Renal cortex interstitium (tissue), 11 donors: Measurements from ENCODE around the gene OR52B2. TPM values are rescaled to one million over a fixed set of nuclear protein-coding genes. Genes with fewer than 3 reads are reported as not detected.
"Not testable (repeated sequence)": the region's sequence is repeated elsewhere in the genome, so short reads cannot be mapped to it uniquely, and the experiment has no call there.

Experiments
- DNase-seq, 11 donors: peaks; one replicate each; pipeline ENCODE4 v3.0.0-alpha.2; 2013; ENCODE audit warnings: low read depth in 9 of 11, low spot score in 4 of 11; ENCODE audit errors: extremely low read depth in 1 of 11
- polyA plus RNA-seq, 3 donors: library from polyadenylated mRNA; unstranded; fragments of 120-200 nt; gene quantifications; one replicate each; pipeline ENCODE4 v1.2.1, GENCODE V29; 2013; ENCODE audit not compliant: insufficient read length in 3 of 3

The OR52B2 gene
- polyA plus RNA-seq, 3 donors: not detected

DNA sequence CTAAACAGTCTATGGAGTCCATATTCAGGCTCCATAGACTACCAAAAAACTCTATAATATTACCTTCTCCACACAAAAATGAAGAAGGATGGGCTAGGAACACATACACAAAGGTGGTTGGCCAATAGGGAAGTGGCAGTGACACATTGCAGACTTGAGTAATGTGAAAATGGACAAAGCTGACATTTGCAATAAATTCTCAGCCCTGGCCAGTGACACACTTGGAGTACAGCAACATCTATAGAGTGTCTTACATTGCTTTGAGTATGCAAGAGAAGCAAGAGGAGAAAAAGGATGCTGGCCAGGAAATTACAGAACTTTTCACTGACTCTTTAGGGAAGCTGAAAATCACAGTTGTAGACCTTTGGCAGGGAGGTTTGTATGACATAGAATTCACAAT, 21.6 kb upstream of the OR52B2 start:
- DNase-seq: no peak

DNA sequence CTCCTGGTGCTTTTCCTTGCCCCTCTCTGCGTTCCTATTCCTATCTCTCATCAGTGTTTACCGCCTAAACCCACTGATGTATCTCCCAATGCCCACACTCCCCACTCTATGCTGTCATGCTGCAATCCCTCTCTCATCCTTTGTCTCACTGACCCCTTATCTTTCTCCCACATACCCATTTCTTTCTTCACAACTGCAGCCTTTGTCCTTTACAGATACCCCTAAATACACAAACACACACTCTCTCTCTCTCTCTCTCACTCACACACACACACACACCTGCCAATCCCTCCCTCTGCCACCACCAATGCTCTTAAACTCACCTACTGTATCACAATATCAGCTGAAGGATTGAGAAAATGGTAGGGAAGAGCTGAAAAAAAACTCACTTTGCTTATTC, 5.3 kb upstream of the OR52B2 start:
- DNase-seq: no peak

DNA sequence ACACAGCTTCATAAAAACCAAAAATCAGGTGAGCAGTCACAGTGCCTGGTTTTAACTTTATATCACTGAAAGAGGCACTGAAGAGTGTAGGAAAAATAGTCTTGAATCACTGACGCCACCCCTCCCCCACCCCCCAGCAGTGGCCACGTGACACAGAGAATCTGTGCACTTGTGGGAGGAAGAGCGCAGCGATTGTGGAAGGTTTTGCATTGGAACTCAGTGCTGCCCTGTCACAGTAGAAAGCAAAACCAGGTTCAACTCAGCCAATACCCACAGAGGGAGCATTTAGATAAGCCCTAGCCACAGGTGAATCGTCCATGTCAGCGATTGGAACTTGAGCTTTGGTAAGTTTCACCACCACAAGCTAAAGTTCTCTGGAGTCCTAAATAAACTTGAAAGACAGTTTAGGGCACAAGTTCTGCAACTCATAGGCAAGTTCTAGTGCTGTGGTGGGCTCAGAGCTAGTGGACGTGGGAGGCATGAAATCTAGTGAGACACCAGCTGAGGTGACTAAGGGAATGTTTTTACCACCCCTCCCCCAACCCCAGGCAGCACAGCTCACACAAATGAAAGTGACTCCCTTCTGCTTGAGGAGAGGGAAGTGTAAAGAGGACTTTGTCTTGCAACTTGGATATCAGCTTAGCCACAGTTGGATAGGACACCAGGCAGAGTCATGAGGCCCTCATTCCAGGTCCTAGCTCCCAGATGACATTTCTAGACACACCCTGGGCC, 13.3 kb downstream of the OR52B2 start:
- DNase-seq: no peak

DNA sequence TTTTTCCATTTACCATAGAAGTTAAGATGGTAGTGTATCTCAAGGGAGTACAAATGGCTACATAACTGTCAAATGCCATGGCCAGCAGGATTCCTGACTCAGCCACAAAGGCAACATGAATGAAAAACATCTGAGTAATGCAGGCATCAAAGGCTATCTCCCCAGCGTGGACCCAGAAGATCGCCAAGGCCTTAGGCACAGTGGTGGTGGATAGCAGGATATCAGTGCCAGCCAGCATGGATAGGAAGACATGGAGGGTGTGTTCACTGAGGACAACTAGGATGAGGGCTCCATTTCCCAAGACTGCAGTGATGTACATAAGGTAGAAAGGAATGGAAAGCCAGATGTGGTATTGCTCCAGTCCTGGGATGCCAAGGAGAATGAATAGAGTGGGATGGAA, 18.0 kb downstream of the OR52B2 start:
- no peak for DNase-seq

DNA sequence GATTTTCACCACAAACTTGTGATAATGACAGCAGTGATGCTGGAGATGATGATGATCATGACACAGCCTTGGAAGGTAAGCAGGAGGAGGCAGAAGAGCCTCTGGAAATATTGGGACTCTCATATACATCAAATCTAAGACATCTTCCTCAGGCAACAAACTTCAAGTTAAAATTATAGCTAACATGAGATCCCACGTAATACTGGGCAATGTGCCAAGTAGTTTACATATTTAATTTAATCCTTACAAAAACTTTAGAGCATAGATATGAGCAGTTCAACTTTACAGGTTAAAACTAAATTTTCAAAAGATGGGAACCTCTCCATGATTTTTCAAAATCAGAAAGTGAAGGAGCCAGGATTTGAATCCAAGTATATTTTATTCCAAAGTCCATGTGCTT, 19.0 kb downstream of the OR52B2 start:
- no peak for DNase-seq

DNA sequence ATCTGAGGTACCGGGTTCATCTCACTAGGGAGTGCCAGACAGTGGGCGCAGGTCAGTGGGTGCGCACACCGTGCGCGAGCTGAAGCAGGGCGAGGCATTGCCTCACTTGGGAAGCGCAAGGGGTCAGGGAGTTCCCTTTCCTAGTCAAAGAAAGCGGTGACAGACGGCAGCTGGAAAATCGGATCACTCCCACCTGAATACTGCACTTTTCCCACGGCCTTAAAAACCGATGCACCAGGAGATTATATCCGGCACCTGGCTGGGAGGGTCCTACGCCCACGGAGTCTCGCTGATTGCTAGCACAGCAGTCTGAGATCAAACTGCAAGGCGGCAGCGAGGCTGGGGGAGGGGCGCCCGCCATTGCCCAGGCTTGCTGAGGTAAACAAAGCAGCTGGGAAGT, 26.4 kb downstream of the OR52B2 start:
- DNase-seq: not testable (repeated sequence)

DNA sequence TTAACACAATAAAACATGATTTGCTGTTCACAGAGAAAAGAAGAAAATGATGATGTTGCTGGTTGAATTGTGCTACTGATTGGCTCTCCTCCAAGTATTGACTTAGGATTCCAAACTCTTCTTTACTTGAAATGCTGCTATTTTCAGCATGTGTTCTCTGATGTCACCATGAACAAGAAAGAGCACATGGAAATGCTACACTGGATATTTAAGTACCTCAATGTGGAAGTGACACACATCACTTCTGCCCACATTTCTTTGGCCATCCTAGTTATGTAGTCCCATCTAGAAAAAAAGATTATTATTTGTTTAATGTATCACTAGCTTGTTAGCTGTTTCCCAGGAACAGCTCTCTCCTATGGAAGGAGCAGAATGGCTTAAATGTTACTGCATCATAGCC, 27.2 kb downstream of the OR52B2 start:
- DNase-seq: no peak

DNA sequence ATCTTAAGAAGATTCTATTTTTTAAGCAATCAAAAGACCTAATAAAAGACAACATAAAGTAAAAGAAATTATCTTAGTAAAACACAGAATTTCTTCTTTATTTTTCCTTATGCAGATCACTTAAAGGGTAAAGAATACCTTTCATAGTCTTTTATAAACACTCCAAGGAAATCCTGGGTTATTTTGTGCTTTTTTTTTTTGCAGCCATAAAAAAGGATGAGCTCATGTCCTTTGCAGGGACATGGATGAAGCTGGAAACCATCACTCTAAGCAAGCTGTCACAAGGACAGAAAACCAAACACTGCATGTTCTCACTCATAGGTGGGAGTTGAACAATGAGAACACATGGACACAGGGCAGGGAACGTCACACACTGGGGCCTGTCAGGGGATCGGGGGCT, 34.2 kb downstream of the OR52B2 start:
- not testable (repeated sequence) for DNase-seq

DNA sequence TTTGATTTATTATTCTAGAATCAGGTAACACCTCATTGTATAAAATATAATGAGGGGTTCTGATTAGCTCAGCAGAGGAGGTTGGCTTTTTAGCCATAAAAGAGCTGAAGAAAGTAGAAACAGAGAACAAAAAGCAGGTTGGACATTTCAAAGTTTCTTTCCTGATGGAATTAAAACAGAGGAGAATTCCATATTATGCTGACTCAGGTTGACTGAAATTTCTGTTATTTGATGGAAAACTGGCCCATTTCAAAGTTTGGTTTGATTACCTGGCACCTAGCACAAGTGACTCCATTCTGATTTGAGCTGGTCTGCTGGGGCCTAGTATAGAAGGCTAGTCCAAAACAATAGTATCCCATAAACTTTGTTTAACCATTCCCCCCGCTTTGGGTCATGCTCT, 37.7 kb downstream of the OR52B2 start:
- no peak for DNase-seq

DNA sequence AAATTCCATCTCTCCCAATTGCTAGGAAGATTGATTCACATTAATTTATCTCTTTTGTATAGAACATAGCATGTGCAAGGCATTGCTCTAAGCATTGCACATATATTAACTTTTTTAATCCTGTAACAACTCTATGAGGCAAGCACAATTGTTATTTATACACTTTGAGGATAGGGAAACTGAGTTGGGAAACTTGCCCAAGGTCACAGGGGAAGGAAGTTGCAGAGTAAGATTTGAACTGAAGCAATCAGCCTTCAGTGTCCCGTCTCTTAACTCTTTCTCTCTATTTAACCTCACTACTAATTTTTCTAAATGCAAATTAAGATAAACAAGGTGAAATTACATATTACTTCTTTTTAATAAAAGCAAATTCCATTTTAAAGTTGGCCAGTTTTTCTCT, 40.5 kb downstream of the OR52B2 start:
- no peak for DNase-seq

DNA sequence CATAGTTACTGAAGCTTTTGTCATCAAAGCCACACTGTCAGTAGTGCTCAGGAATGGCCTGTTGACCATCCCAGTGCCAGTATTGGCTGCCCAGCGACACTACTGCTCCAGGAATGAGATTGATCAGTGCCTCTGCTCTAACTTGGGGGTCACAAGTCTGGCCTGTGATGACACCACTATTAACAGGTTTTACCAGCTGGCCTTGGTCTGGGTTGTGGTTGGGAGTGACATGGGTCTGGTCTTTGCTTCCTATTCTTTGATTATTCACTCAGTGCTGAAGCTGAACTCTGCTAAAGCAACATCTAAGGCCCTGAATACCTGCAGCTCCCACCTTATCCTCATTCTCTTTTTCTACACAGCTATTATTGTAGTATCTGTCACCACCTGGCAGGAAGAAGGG, 41.1 kb downstream of the OR52B2 start:
- DNase-seq: no peak

DNA sequence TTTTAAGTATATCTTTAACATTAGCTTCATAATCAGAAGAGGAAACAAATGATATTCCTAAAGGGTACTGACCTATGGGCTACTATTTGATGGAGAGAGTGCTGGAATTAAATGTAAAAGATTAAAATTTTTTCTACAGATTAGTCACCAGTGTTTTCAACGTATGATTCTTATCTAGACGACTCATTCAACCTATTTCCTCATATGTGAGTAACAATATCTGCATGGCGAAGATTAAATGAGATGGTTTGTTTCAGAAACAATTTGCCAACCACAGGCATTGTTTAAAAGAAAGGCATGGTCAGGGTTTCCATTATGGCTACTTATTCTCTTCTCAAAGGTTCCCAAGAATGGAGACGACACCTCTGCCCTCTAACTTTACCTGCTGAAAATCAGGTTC, 42.2 kb downstream of the OR52B2 start:
- no peak for DNase-seq

DNA sequence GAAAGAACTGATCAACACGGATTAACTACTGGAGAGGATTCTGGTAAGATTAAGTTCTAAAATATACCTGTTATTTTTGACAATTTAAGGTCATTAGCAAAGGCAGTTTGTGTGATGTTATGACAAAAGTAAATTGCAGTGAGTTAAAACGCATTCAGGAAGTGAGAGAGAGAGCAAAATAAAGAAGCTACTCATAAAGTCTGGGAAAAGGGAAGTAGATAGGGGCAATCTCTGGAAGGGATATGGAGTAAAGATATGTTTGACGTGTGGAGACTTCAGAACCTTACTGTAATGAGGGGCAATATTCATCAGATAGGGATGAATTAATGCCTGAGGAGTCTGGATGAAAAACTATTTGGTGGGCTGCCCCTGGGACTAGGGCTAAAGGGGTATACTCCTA, 45.9 kb downstream of the OR52B2 start:
- no peak for DNase-seq

Other genes starting within 250 kb of the OR52B2 start
- not detected for gene OR56A3, start 228.1 kb downstream of the OR52B2 start, polyA plus RNA-seq
- not detected for gene OR56A5, start 201.8 kb downstream of the OR52B2 start, polyA plus RNA-seq
- gene OR52L1, start 183.3 kb downstream of the OR52B2 start, polyA plus RNA-seq: not detected
- gene OR56A4, start 163.4 kb downstream of the OR52B2 start, polyA plus RNA-seq: under 1 TPM; 0.04 to 0.09 (median 0.06) TPM
- gene OR56A1, start 139.6 kb downstream of the OR52B2 start, polyA plus RNA-seq: under 1 TPM in 1 of 3 donors, not detected in 2; 0.03 TPM
- gene OR56B4, start 62.6 kb downstream of the OR52B2 start, polyA plus RNA-seq: under 1 TPM; 0.19 to 0.30 (median 0.22) TPM
- under 1 TPM in 1 of 3 donors, not detected in 2; 0.22 TPM for gene OR52W1, start 28.9 kb upstream of the OR52B2 start, polyA plus RNA-seq
- gene C11orf42, start 35.2 kb upstream of the OR52B2 start, polyA plus RNA-seq: 1 to 10 TPM in 2 of 3 donors, under 1 TPM in 1; 0.78 to 2.1 (median 1.0) TPM
- gene FHIP1B, start 64.3 kb upstream of the OR52B2 start, polyA plus RNA-seq: 10 to 100 TPM; 53.2 to 75.5 (median 55.7) TPM
- gene CNGA4, start 68.8 kb upstream of the OR52B2 start, polyA plus RNA-seq: under 1 TPM; 0.24 to 0.42 (median 0.30) TPM
- under 1 TPM; 0.36 to 0.80 (median 0.61) TPM for gene CCKBR, start 89.5 kb upstream of the OR52B2 start, polyA plus RNA-seq
- 10 to 100 TPM; 10.3 to 19.8 (median 17.1) TPM for gene CAVIN3, start 150.2 kb upstream of the OR52B2 start, polyA plus RNA-seq
- gene SMPD1, start 220.1 kb upstream of the OR52B2 start, polyA plus RNA-seq: 10 to 100 TPM; 27.9 to 35.1 (median 34.3) TPM
- gene APBB1, start 248.8 kb upstream of the OR52B2 start, polyA plus RNA-seq: 10 to 100 TPM; 53.4 to 61.1 (median 60.0) TPM